Large intestine (tissue), 3 donors: ENCODE measurements around the gene MAML2. TPM values are rescaled to one million over a fixed set of nuclear protein-coding genes. Genes with fewer than 3 reads are reported as not detected.

Experiments
- DNase-seq, 2 donors: peaks; one replicate each; pipeline versions ENCODE4 v3.0.0 to v3.0.0-alpha.2; 2013
- H3K27ac ChIP-seq: one replicate; pipeline ENCODE4 v1.5.1; 2013; ENCODE audit warnings: low read length
- H3K27me3 ChIP-seq: 2 replicates; pipeline ENCODE4 v1.6.1; 2013; ENCODE audit warnings: low read length; ENCODE audit not compliant: control insufficient read depth, insufficient read depth
- H3K36me3 ChIP-seq: 2 replicates; pipeline ENCODE4 v1.6.1; 2013; ENCODE audit warnings: low read length; ENCODE audit not compliant: control insufficient read depth, insufficient read depth
- H3K4me1 ChIP-seq: one replicate; pipeline ENCODE4 v1.6.1; 2013; ENCODE audit warnings: low read length; ENCODE audit not compliant: control insufficient read depth, insufficient read depth
- H3K4me3 ChIP-seq: one replicate; pipeline ENCODE4 v1.5.1; 2013; ENCODE audit warnings: low read length
- H3K9me3 ChIP-seq: one replicate; pipeline ENCODE4 v1.6.1; 2013; ENCODE audit warnings: mild to moderate bottlenecking, low read depth, low read length, moderate library complexity; ENCODE audit not compliant: control insufficient read depth
- WGBS: methylation state at CpG from one replicate; pipeline ENCODE4 v1.1.5; 2013; ENCODE audit warnings: low lambda C conversion rate; ENCODE audit not compliant: insufficient coverage; 5-methylcytosine and 5-hydroxymethylcytosine counted together
- polyA plus RNA-seq: library from polyadenylated mRNA; unstranded; fragments of 120-200 nt; gene quantifications from one replicate; pipeline ENCODE4 v1.2.1, GENCODE V29; 2013

Gene MAML2
- polyA plus RNA-seq, 1 donor, result 11.2 TPM

- no peaks in the 10 kb centered on the region for H3K9me3 ChIP-seq
- DNase-seq, result no peak
- H3K27me3 ChIP-seq, result no peaks in the 10 kb centered on the region
- peaks cover 22% of the 10 kb centered on the region for H3K4me1 ChIP-seq
- peak overlapping the region; percentile 40 for H3K27ac ChIP-seq
- H3K36me3 ChIP-seq, result no peaks in the 10 kb centered on the region
- no CpG with 5 or more reads among the region's 4 CpGs for WGBS
- H3K4me3 ChIP-seq, result no peak overlapping the region
These were observed 309.4 kb downstream of the MAML2 start for GRCh38 chr11:96033599-96033998.

- Histone ChIP-seq H3K9me3 (no peaks in the 10 kb centered on the region), H3K27ac (peak overlapping the region; percentile 40), H3K36me3 (no peaks in the 10 kb centered on the region), H3K4me1 (peaks cover 24% of the 10 kb centered on the region), H3K27me3 (no peaks in the 10 kb centered on the region), H3K4me3 (no peak overlapping the region)
- peak; percentile 57 to 80 for DNase-seq
These were observed 309.9 kb downstream of the MAML2 start for GRCh38 chr11:96033095-96033494.

GRCh38 chr11:96028746-96029145, 314.2 kb downstream of the MAML2 start:
- H3K4me1 ChIP-seq, result peaks cover 8% of the 10 kb centered on the region
- H3K36me3 ChIP-seq, result no peaks in the 10 kb centered on the region
- H3K27ac ChIP-seq, result no peak overlapping the region
- H3K9me3 ChIP-seq, result no peaks in the 10 kb centered on the region
- no peak overlapping the region for H3K4me3 ChIP-seq
- no peak for DNase-seq
- no peaks in the 10 kb centered on the region for H3K27me3 ChIP-seq

GRCh38 chr11:96027021-96027420, 316.0 kb downstream of the MAML2 start:
- Histone ChIP-seq H3K27ac (no peak overlapping the region), H3K27me3 (no peaks in the 10 kb centered on the region), H3K4me1 (peaks cover 5% of the 10 kb centered on the region), H3K4me3 (no peak overlapping the region), H3K9me3 (no peaks in the 10 kb centered on the region), H3K36me3 (no peaks in the 10 kb centered on the region)
- no peak for DNase-seq

GRCh38 chr11:96026310-96026709, 316.7 kb downstream of the MAML2 start:
- Histone ChIP-seq H3K27me3 (no peaks in the 10 kb centered on the region), H3K4me1 (peaks cover 5% of the 10 kb centered on the region), H3K9me3 (no peaks in the 10 kb centered on the region), H3K36me3 (no peaks in the 10 kb centered on the region), H3K4me3 (no peak overlapping the region), H3K27ac (no peak overlapping the region)
- WGBS, result no CpG with 5 or more reads among the region's 2 CpGs
- DNase-seq, result no peak

- Histone ChIP-seq H3K27ac (no peak overlapping the region), H3K9me3 (no peaks in the 10 kb centered on the region), H3K27me3 (no peaks in the 10 kb centered on the region), H3K4me3 (no peak overlapping the region), H3K36me3 (no peaks in the 10 kb centered on the region), H3K4me1 (peaks cover 5% of the 10 kb centered on the region)
- DNase-seq, result no peak
- no CpG with 5 or more reads among the region's 5 CpGs for WGBS
These were observed 318.3 kb downstream of the MAML2 start for GRCh38 chr11:96024666-96025065.

GRCh38 chr11:96023275-96023674, 319.7 kb downstream of the MAML2 start:
- H3K4me1 ChIP-seq, result no peaks in the 10 kb centered on the region
- no peaks in the 10 kb centered on the region for H3K27me3 ChIP-seq
- WGBS, result no CpG with 5 or more reads among the region's 7 CpGs
- DNase-seq, result no peak
- no peaks in the 10 kb centered on the region for H3K9me3 ChIP-seq
- H3K36me3 ChIP-seq, result no peaks in the 10 kb centered on the region
- H3K4me3 ChIP-seq, result no peak overlapping the region
- no peak overlapping the region for H3K27ac ChIP-seq

- no CpG with 5 or more reads among the region's 5 CpGs for WGBS
- Histone ChIP-seq H3K27me3 (no peaks in the 10 kb centered on the region), H3K36me3 (no peaks in the 10 kb centered on the region), H3K9me3 (no peaks in the 10 kb centered on the region), H3K4me1 (no peaks in the 10 kb centered on the region), H3K27ac (no peak overlapping the region), H3K4me3 (no peak overlapping the region)
- DNase-seq, result no peak
These were observed 320.9 kb downstream of the MAML2 start for GRCh38 chr11:96021901-96022650.

- Histone ChIP-seq H3K4me3 (no peak overlapping the region), H3K9me3 (no peaks in the 10 kb centered on the region), H3K27ac (no peak overlapping the region), H3K36me3 (no peaks in the 10 kb centered on the region), H3K4me1 (no peaks in the 10 kb centered on the region), H3K27me3 (no peaks in the 10 kb centered on the region)
- DNase-seq, result no peak
- WGBS, result no CpG with 5 or more reads among the region's 8 CpGs
These were observed 322.9 kb downstream of the MAML2 start for GRCh38 chr11:96019810-96020747.

GRCh38 chr11:96019281-96019680, 323.7 kb downstream of the MAML2 start:
- Histone ChIP-seq H3K36me3 (no peaks in the 10 kb centered on the region), H3K9me3 (no peaks in the 10 kb centered on the region), H3K27ac (no peak overlapping the region), H3K4me3 (no peak overlapping the region), H3K4me1 (no peaks in the 10 kb centered on the region), H3K27me3 (no peaks in the 10 kb centered on the region)
- DNase-seq, result no peak
